ENCODE data around the gene WDR5.

GRCh38 chr9:134152488-134152887 lies 16.6 kb downstream of the WDR5 start:
- no peak for TF ChIP-seq CTCF (IDR thresholded peaks at IDR 0.05)
- no peak for TF ChIP-seq POLR2A (IDR thresholded peaks at IDR 0.05)
- no peak for TF ChIP-seq POLR2AphosphoS5 (IDR thresholded peaks at IDR 0.05)

Measured in breast epithelium (tissue), 3 donors.